ENCODE results near the gene NAT14.
"Not testable (repeated sequence)": the region's sequence is repeated elsewhere in the genome, so short reads cannot be mapped to it uniquely, and the experiment has no call there.

NAT14 gene

DNA sequence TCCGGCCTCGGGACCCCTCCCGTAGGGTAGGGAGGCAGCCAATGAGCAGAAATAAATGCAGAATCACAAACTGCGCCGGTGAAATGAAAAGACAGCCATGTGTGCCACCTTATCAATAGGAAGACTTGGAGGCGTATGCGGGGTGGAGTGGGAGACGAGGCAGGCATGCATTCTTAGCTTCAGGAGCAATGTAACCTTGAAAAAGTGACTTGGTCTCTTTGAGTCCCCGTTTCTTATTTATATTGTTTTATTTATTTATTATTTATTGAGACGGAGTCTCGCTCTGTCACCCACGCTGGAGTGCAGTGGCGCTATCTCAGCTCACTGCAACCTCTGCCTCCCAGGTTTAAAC, 19.2 kb downstream of the NAT14 start:
- DNase-seq, result no peak

- no peak for DNase-seq
Measured at GRCh38 chr19:55504981-55505380, 20.0 kb downstream of the NAT14 start.

DNA sequence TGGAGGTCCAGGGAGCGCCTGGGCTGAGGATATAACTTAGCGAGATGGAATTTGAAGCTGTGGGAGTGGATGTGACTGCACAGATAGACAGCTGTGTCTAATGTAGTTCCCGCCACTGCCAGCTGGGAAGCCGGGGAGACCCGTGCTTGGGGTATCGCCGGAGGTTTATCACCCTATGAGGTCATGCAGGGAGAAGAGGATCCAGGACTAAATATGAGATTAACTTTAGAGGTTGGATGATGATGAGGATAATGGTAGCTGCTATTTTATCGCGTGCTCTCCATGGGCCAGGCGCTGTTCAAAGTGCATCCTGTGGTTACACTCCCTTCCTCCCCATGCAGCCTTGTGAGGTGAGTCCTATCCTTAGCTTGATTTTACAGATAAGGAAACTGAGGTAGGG, 23.1 kb downstream of the NAT14 start:
- DNase-seq, result no peak

DNA sequence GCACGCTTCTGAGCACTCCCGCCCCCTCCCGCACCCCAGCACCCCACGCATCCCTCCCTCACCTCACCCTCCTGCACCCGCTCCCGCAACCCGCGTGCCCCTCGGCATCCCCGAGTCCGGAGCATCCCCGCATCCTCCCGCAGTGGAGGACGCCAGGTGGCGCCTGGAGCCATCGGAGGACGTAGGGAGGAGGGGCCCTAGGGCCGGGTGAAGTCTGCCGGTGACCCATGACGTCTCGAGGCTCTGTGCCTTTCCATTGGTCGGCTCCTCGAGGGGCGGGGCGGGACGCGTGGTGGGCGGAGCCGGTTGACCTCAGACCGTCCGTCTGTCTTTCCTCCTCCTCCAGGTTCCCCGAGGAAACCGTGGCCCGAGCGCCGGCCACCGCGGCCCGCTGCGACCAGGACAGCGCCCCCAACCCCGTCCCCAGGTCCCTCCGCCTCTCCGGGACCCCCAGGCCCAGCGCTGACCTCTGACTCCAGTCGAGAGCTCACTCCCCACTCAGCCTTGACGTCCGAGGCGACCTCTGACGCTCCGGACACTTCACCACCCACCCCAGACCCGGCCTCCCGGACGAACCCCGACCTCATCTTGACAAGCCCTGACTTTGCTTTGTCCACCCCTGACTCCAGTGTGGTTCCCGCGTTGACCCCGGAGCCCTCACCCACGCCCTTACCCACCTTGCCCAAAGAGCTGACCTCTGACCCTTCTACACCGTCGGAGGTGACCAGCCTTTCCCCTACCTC, 32.1 kb downstream of the NAT14 start:
- peak; percentile 89 for DNase-seq

DNA sequence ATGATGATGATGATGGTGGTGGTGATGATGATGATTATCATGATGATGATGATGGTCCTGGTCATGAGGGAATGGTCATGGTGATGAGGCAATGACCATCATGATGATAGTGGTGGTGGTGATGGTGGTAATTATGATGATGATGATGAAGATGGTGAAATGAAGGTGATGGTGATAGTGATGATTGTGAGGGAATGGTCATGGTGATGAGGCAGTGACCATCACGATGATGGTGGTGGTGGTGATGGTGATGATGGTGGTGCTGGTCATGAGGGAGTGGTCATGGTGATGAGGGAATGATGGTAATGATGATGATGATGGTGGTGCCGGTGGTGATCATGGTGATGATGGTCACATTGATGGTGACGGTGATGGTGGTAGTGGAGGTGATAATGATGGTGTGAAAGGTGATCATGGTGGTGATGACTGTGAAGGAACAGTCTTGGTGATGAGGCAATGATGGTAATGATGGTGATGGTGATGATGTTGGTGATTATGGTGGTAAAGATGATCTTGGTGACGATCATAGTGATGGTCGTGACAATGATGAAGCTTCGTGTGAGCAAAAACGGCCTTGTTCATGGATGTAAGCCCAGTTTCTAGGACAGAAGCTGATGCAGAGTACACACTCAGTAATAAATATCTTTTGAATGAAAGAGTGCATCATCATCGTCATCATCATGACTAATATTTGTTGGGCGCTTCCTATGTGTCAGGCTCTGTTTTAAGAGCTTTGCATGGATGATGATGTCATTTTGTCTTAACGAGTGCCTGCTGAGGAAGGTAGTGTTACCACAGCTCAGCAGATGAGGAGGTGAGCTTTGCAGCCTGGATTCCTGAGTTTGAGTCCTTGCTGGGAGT, 34.7 kb downstream of the NAT14 start:
- DNase-seq, result no peak

DNA sequence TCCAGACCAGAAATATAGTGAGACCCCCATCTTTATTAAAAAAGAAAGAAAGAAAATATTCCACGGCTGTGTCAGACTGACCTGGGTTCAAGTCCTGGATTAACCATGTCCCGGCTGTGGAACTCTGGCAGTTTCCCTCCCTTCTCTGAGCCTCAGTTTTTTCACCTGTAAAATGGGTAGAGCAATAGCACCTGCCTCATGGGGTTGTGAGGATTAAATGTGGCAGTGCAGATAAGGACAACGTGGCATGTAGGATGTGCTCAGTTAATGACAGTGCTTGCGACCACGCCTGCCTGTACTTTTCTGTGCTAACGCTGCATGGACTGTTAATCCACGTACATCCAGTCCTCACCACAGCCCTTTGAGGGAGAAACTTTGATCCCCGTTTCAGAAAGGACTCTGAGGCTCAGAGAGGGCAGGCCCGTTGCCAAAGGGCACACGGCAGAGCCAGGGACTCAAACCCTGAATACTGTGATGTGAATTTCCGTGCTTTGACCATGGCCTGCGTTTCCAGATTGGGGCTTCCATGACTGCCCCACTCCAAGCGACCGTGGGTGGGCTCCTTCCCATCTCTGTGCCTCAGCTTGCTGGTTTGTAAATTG, 35.8 kb downstream of the NAT14 start:
- DNase-seq, result no peak

DNA sequence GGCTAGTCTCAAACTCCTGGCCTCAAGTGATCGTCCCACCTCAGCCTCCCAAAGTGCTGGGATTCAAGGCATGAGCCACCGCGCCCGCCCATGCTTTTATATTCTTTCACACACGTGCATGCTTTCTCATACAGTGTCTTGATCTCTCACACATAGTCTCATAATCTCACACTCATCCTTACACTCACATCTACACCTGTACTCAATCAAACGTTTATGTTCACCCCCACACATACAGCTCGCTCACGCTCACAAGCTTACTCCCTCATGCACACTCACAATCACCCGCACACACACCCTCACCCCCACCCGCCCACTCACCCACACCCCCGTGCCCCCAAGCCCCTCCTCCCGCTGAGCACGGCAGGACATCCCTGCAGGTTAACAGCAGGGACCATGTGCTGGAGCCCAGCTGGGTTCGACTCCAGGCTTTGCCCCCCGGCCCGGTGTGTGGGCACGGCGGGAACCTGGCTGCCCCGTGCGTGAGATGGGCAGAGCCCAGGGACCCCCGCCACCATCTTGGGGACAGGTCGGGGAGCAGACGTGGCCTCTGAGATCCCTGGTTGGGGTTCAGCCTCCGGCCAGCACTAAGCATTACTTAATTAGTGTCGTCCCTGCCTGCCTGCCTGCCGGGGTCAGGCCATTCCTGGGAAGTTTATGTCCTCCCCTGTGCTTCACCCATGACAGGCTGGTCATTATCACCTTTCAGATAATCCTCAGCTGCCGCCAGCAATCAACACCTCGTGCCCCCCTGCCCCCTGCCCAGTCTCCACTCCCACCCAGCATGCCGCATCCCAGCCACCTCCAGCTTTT, 40.5 kb downstream of the NAT14 start:
- no peak for DNase-seq

DNA sequence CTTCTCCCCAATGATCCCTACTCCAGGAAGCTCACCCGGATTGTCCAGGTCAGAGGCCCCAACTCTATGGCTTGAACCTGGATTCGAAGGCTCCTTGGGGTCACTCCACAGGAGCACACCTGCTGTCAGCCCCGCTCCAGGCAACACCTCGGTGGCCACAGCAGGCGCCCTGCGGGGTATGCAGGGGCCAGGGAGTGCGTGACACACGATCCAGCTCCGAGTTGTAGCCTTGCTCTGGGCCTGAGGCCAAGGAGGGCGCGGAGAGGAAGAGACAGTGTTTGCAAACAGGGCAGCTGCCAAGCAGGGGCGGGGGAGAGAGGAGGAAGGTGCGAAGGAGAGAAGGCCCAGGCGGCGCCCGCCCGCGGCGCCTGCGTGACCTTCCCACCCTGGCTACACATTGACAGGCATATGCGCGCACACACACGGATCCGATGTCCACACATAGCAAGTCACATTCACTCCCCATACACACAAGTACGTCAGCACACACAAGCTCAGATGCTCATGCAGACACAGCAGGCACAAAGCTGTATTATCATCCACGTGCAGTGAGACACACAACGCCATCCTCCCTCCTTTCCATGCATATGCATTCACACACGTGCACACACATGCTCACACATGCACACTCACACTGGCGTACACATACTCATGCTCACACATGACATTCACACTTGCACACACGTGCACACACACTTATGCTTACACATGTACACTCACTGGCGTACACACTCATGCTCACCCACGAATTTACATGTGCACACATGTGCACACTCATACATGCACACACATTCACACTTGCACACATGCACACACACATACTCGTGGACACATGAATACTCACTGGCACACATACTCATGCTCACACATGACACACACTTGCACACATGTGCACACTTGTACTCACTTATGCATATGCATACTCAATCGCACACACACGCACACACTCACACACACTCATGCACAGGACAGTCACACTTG, 41.5 kb downstream of the NAT14 start:
- DNase-seq, result no peak

DNA sequence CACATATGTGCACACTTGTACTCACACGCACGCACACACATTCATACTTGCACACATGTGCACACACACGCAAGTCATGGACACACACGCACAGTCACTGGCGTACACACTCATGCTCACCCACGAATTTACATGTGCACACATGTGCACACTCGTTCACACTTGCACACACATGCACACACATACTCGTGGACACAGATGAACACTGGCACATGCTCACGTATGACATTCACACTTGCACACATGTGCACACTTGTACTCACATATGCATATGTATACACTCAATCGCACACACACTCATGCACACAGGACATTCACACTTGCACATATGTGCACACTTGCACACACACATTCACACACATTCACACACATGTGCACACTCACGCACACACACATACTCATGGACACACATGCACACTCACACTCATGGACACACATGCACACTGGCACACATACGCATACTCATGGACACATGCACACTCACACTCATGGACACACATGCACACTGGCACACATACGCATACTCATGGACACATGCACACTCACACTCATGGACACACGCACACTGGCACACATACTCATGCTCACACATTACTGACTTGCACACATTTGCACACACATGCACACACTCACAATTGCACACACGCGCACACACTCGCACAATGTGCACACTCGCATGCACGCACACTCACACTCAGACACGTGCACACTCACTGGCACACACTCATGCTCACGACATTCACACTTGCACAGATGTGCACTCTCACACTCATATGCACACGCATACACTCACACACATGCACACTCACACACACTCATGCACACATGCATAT, 42.4 kb downstream of the NAT14 start:
- no peak for DNase-seq

GRCh38 chr19:55528030-55528803, 43.2 kb downstream of the NAT14 start:
- no peak for DNase-seq

DNA sequence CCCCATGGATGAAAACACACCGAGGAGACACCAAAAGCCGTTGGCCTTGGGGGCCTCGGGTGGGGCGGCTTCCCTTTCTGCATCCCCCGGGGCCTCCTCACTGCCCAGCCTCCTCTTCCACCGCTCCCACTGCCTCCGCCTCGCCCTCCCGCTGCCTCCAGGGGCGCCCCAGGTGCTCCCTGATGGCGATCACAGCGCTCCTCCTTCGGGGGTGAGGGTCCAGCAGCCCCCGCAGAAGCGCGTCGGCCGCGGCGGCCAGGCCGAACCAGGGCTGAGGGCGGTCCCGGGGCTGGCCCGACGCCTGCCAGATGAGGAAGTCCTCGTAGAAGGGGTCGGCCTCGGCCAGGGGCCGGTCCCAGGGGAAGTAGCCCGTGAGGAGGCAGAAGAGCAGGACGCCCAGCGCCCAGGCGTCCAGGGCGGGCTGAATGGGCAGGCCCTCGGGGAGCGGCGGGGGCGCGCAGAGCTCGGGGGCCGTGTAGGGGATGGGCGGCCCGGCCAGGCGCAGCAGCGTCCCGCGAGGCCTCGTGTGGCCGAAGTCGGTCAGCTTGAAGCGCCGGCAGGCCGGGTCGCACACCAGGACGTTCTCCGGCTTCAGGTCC, 44.7 kb downstream of the NAT14 start:
- no peak for DNase-seq

DNA sequence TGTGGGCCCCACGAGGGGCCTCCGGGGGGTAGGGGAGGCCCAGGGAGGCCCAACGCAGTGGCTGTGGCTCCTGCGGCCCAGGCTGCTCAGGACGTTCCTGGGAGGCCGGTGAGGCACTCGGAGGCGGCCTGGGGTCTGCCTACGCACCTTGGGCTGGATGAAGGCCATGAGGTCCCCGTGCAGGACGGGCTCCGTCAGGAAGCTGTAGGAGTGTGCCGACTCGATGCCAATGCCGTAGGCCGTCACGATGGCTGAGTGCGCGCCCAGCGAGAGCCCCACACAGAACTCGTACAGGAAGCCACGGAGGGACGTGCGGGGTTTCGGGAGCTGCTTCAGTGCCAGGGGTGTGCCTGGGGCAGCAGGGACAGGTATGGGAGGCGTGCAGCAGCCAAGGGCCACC, 46.0 kb downstream of the NAT14 start:
- no peak for DNase-seq

GRCh38 chr19:55534280-55534679, 49.3 kb downstream of the NAT14 start:
- DNase-seq, result not testable (repeated sequence)

- no peak for DNase-seq
Measured at GRCh38 chr19:55535173-55535964, 50.4 kb downstream of the NAT14 start.

GRCh38 chr19:55535965-55536350, 51.0 kb downstream of the NAT14 start:
- no peak for DNase-seq

DNA sequence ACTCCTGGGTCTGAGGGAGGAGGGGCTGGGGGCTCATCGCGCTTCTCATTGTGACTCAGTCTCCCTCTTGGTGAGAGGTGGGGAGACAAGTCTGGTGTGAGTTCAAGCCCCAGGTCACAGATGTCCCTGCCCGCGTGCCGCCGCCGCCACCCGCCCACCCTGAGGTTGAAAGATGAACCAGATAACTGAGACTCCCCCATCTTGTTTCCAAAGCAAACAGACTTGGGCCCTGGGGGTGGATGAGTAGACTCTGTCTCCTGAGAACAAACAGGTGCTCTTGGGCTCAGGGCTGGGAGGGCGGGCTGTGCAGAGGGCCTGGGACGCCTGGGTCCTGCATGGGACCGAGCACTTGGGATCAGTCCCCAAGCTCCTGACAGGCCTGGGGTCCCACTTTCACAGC, 51.4 kb downstream of the NAT14 start:
- no peak for DNase-seq
